ENCODE results near the gene TAF9. TPM values are rescaled to one million over a fixed set of nuclear protein-coding genes. Genes with fewer than 3 reads are reported as not detected.

Gene TAF9
- total RNA-seq, 6 experiments from 2014 or later = 15.5 to 33.8 (median 26.0) TPM

DNA sequence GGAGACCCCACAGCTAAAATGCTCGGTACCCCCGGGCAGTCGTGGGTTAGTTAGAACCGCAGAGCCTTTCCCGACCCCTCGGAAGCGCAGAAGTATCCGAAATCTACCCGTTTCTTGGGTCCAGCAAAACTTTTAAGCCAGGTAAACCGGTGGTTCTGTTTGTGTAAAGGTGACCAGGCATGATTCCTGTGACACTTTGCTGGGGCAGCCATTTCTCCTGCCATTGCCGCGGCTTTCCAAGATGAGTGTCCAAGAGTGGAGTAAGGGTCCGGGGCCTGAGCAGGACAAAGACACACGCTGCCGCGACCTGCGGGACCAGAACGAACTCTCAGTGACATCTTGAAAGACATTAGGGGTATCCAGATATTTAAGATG is 46.3 kb upstream of the TAF9 start:
- intact Hi-C loops (cut with DNase I) = no loop called here
- Histone ChIP-seq H3K4me3 (peak overlapping the region; percentile 51 to 95 (median 78)), H3K27ac (peak overlapping the region; percentile 81 to 99 (median 96)), H3K4me1 (no peaks in the 10 kb centered on the region), H3K36me3 (peaks cover 0 to 16% (median 3%) of the 10 kb centered on the region in 4 donors), H3K27me3 (no peaks in the 10 kb centered on the region), H3K9me3 (no peaks in the 10 kb centered on the region)
- ATAC-seq = peak; percentile 41 to 46 (median 43)
- 35% methylated on average over 9 of the region's 18 CpGs for WGBS (ENCODE audit: insufficient coverage, low coverage, low lambda C conversion rate, missing lambda C conversion rate)
- TF ChIP-seq POLR2A (IDR thresholded peaks at IDR 0.05) = no peak
- DNase-seq = peak; percentile 24 to 57 (median 56)

DNA sequence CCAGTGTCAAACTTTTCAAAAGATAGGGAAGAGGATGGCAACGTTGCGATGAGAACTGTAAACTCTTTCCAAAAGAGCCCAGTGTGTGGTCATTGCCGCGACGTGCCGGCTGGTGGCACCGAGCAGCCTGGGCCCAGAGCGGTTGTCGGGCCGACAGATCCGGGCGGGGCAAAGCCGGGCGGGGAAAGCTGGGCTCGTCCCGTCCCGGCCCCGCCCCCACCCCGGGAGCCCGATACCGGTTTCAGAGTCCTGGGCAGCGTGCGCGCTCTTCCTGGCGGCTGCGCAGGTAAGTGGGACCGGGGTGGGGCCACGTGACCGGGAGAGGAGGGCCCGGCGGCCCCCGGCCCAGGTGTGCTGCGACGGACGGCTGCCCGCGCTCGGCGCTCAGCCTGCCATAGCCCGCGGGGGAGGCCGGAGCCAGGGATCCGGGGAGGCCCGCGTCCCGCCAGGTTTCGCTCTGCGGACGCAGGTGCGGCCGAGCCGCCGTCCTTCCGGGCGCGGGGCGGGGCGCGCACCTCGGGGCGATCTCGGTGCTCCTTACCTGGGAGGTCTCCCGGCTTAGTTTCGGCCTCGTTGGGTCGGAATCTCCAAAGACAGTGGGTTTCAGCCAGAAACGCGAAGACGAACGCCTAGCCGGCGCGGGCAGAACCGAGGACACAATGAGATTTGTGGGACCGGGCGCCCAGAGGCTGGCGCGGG is 45.7 kb upstream of the TAF9 start, which contains the start of gene MARVELD2:
MARVELD2 (plus strand) TSS at position 232 of the 699 bp plus-strand sequence. CDS start 4,270 bp downstream, outside the sequence.
- H3K27me3 ChIP-seq = no peaks in the 10 kb centered on the region
- DNase-seq (peak; percentile 96 to 97 (median 96)), ATAC-seq (peak; percentile 97 to 99 (median 98))
- TF ChIP-seq, protein P1, sequence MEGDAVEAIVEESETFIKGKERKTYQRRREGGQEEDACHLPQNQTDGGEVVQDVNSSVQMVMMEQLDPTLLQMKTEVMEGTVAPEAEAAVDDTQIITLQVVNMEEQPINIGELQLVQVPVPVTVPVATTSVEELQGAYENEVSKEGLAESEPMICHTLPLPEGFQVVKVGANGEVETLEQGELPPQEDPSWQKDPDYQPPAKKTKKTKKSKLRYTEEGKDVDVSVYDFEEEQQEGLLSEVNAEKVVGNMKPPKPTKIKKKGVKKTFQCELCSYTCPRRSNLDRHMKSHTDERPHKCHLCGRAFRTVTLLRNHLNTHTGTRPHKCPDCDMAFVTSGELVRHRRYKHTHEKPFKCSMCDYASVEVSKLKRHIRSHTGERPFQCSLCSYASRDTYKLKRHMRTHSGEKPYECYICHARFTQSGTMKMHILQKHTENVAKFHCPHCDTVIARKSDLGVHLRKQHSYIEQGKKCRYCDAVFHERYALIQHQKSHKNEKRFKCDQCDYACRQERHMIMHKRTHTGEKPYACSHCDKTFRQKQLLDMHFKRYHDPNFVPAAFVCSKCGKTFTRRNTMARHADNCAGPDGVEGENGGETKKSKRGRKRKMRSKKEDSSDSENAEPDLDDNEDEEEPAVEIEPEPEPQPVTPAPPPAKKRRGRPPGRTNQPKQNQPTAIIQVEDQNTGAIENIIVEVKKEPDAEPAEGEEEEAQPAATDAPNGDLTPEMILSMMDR (IDR thresholded peaks at IDR 0.05) = peak; percentile 47 to 71 (median 65)
- peak; percentile 89 for TF ChIP-seq POLR2A (IDR thresholded peaks at IDR 0.05)
- WGBS (ENCODE audit: insufficient coverage, low coverage, low lambda C conversion rate, missing lambda C conversion rate) = 0% methylated on average over 15 of the region's 78 CpGs
- no peaks in the 10 kb centered on the region for H3K4me1 ChIP-seq
- no peaks in the 10 kb centered on the region for H3K9me3 ChIP-seq
- intact Hi-C loops (cut with DNase I) = no loop called here
- H3K4me3 ChIP-seq = peak within 1 kb of the TSS; percentile 51 to 95 (median 78)
- H3K36me3 ChIP-seq = peaks cover 0 to 19% (median 3%) of the 10 kb centered on the region in 4 donors
- H3K27ac ChIP-seq = peak within 1 kb of the TSS; percentile 81 to 99 (median 96)

DNA sequence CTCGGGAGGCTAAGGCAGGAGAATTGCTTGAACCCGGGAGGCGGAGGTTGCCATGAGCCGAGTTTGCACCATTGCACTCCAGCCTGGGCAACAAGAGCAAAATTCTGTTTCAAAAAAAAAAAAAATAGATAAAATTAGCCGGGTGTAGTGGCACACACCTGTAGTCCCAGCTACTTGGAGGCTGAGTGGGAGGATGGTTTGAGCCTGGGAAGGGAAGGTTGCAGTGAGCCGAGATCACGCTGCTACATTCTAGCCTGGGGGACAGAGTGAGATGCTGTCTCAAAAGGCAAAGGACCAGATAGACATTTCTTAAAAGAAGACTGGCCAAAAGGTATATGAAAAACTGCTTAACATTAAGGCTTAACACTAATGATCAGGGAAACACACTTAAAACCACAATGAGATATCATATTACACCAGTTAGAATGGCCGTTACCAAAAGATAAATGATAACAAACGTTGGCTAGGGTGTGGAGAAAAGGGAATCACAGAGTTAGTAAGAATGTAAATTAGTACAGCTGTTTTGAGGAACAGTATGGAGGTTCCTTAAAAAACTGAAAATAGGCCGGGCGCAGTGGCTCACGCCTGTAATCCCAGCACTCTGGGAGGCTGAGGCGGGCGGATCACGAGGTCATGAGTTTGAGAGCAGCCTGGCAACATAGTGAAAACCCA is 35.5 kb upstream of the TAF9 start:
- no peak overlapping the region for H3K4me3 ChIP-seq
- 90% methylated on average over 14 of the region's 15 CpGs for WGBS (ENCODE audit: insufficient coverage, low coverage, low lambda C conversion rate, missing lambda C conversion rate)
- H3K27ac ChIP-seq = no peak overlapping the region
- peaks cover 0 to 25% (median 0%) of the 10 kb centered on the region in 4 donors for H3K36me3 ChIP-seq
- no peaks in the 10 kb centered on the region for H3K9me3 ChIP-seq
- H3K4me1 ChIP-seq = no peaks in the 10 kb centered on the region
- TF ChIP-seq POLR2A (IDR thresholded peaks at IDR 0.05) = no peak
- TF ChIP-seq, protein P1 (IDR thresholded peaks at IDR 0.05) = no peak
- DNase-seq = no peak
- H3K27me3 ChIP-seq = no peaks in the 10 kb centered on the region
- ATAC-seq = no peak
- intact Hi-C loops (cut with DNase I) = no loop called here

DNA sequence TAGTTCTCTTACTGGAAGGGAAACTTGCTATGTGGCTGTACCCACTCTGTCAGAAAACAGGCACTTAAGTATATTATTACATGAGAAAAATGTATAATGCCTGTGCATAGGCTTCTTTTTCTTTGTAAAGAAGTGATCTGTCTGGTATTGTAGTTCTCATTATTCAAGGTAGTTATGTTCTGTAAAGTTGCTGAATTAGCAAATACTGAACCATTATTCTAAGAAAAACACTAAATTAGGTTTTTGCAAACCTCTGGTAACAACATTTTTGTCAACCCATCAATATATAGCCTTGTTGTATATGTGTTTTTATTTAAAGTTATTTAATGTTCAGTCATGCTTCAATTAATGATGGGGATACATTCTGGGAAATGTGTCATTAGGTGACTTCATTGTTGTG is 9.1 kb upstream of the TAF9 start:
- Histone ChIP-seq H3K27me3 (no peaks in the 10 kb centered on the region), H3K4me3 (no peak overlapping the region), H3K4me1 (no peaks in the 10 kb centered on the region), H3K27ac (no peak overlapping the region), H3K36me3 (peaks cover 0 to 44% (median 18%) of the 10 kb centered on the region in 4 donors), H3K9me3 (no peaks in the 10 kb centered on the region)
- intact Hi-C loops (cut with DNase I) = no loop called here
- ATAC-seq = no peak
- TF ChIP-seq, protein P1 (IDR thresholded peaks at IDR 0.05) = no peak
- no peak for TF ChIP-seq POLR2A (IDR thresholded peaks at IDR 0.05)
- no peak for DNase-seq

DNA sequence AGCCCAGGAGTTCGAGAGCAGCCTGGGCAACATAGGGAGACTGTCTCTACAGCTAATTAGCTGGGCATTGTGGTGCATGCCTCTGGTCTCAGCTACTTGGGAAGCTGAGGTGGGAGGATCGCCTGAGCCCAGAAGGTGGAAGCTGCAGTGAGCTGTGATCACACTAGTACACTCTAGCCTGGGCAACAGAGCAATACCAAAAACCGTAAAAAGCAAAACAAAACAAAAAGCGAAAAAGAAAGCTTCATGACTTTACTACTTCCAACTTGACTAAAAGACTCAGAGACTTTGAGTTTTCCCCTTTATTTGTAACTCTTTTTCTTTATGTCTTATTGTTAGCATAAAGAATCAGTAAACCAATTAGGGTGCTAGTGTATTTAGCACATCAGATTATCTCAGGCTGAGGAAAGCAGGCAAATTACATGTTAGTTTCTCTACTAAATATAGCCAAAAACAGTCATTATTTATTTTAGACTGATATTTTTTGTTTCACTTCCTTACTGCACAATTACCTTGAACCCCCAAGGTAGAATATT is 5.7 kb upstream of the TAF9 start:
- intact Hi-C loops (cut with DNase I) = no loop called here
- TF ChIP-seq, protein P1 (IDR thresholded peaks at IDR 0.05) = no peak
- no peak for TF ChIP-seq POLR2A (IDR thresholded peaks at IDR 0.05)
- Histone ChIP-seq H3K36me3 (peaks cover 0 to 17% (median 8%) of the 10 kb centered on the region in 4 donors), H3K27me3 (no peaks in the 10 kb centered on the region), H3K4me3 (no peak overlapping the region), H3K9me3 (no peaks in the 10 kb centered on the region), H3K27ac (no peak overlapping the region), H3K4me1 (peaks cover 0 to 7% (median 3%) of the 10 kb centered on the region in 4 donors)
- ATAC-seq = no peak
- no peak for DNase-seq
- WGBS (ENCODE audit: insufficient coverage, low coverage, low lambda C conversion rate, missing lambda C conversion rate) = 95% methylated on average over 4 of the region's 4 CpGs

Data from right lobe of liver (tissue), 6 donors.